SKM-1 treated with dmso at 0.1 percent for 144 hours (cell line): ENCODE measurements around the gene MON1A.
A peak's percentile ranks its signal among the peaks of the same experiment; 100 is the strongest.
"Not testable (repeated sequence)": the region's sequence is repeated elsewhere in the genome, so short reads cannot be mapped to it uniquely, and the experiment has no call there.

Source experiments
- DNase-seq: peaks from one replicate; lab custom pipeline; 2025; ENCODE audit not compliant: unreplicated experiment; lab: John Stamatoyannopoulos, UW

The MON1A gene

DNA sequence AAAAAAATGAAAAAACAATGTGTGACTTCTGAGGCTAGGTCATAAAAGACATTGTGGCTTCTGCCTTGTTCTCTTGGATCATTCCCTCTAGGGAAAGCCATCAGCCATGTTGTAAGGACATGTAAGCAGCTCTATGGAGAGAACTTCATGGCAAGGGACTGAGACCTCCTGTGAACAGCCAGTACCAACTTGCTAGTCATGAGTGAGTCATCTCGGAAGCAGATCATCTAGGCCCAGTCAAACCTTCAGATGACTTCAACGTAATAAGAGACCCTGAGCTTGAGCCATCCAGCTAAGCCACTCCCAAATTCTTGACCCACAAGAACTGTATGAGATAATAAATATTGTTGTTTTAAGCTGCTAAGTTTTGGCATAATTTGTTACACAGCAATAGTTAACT lies 4.9 kb downstream of the MON1A start:
- DNase-seq = no peak

GRCh38 chr3:49917806-49918590 lies 11.6 kb downstream of the MON1A start:
- DNase-seq = peak; percentile 44

GRCh38 chr3:49916686-49917085 lies 12.9 kb downstream of the MON1A start:
- DNase-seq = peak; percentile 34

- no peak for DNase-seq
Measured at GRCh38 chr3:49914906-49915305, 14.7 kb downstream of the MON1A start.

GRCh38 chr3:49912881-49913281 lies 16.7 kb downstream of the MON1A start:
- no peak for DNase-seq

DNA sequence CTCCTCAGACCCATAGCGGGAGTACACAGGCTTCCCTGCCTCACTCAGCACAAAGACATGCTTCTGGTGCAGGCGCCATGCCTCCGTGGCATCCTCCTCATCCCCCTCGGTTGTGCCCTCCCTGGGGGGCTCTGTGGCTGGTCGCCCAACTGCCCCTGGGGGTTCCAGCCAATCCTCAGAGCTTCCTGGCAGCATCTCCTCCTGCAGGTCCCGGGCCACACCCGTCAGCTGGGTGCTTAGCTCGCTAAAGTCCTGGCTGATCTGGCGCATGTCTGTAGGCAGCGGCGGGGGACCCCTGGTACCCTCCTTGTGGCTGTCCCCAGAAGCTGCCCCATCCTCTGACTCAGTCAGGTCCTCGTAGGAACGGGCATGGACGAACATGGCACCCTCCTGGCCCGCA lies 18.0 kb downstream of the MON1A start:
- no peak for DNase-seq

- DNase-seq = no peak
Measured at GRCh38 chr3:49911124-49911420, 18.5 kb downstream of the MON1A start.

DNA sequence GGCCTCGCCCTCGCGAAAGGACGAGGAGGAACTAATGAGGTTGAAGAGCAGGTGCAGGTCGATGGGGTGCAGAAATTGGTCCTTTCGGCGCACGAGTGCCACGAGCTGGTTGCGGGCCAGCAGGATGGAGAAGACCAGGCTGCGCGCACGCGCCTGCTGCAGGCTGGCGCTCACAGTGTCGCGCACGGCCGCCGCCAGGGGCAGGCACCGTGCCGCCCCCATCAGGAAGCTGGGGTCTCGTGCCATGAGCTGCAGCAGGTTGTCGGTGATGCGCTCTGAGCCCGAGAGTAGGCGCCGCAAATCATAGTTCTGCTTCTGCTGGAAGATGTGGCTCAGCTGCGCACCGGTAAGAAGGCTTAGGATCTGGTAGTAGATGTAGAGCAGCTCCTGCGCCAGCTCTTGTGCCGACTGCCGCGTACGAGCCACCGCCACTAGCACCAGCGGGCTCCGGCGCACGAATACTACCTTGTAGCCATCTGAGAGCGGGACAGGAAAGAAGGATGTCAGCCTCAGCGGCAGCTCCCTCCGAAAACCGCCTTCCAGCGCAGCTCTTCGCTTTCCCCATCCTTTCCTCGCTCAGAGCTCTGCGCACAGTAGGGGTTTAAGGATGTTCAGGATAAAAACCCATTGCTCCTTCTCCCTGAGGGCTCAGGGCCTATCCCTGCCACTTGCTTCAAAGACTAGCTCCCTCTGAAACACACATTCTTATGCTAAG lies 19.0 kb downstream of the MON1A start:
- no peak for DNase-seq

DNA sequence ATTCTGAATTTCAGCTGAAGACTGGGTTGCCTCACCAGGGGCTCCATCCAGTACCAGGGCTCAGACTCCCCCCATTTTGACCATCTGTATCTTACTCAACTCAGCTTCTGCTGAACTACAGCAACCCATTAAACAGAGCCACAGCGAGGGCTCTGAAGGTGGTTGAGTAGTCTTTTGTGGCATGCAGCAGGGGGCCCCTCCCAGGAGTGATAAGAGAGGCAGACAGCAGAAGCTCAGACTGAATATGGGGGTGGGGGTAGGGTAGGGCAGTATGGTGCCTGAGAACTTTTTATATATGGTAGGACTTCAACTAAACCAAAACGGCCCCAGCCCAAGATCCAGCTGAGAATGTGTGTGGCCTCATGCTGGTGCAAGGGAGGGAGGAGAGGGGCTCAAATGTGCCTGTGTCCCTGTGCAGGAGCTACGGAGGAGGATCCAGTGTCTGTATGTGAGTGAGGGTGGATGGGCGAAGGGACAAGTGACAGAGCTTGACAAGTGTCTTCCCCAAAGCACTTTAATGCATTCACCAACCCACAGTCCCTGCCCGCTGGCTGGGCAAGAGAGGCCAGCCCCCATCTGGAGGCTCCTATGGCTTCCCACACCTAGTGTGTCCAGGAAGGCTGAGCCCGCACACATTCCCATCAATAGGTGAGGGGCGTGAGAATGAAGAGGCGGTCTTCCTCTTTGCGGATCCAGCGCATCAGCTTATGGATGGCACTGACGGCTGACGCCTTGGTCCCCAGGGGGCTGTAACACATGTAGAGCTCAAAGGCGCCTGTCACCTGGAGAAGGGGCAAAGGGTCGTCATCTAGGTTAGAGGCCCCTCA lies 21.0 kb downstream of the MON1A start:
- no peak for DNase-seq

DNA sequence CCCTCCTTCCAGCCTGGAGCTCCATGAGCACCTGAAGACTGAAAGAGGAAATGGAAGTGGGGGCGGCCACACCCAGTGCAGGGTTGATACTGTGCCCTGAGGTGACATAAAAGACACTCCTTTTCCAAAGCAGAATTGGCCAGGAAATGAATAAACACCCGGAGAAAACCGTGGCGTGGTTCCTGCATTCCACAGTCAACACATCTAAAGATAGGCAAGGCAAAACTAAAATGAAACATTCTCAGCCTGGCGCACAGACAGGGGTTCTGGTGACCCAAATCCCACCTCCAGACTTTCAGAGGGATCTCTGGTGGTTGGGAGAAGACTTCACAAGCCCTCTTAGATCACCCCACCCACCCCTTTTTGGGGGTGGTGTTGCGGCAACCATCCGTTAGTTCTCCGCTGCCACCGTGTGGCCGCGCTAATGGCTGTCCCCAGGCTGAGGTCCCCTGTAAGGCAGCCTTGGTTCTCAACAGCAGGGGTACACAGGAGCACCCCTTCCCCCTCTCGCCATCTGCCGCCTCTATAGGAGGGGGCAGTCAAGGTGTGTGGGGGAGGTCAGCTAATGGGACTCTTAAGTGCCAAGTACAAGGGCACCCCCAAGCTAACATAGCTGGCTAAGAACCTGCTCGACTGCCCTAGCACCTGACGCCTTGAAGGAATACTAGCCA lies 23.4 kb downstream of the MON1A start:
- peak; percentile 36 for DNase-seq

DNA sequence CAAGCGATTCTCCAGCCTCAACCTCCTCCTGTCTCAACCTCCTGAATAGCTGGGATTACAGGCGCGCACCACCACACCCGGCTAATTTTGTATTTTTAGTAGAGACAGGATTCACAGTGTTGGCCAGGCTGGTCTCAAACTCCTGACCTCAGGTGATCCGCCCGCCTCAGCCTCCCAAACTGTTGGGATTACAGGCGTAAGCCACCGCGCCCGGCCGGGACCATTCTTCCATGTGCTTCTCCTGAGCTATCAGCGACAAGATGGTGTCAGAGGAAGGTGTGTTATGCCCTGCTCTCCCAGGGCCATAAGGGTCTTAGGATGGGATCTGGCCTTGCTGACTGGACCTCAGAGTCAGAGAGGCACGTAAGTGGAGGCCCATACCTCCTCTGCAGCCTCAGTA lies 25.2 kb downstream of the MON1A start:
- DNase-seq = not testable (repeated sequence)

DNA sequence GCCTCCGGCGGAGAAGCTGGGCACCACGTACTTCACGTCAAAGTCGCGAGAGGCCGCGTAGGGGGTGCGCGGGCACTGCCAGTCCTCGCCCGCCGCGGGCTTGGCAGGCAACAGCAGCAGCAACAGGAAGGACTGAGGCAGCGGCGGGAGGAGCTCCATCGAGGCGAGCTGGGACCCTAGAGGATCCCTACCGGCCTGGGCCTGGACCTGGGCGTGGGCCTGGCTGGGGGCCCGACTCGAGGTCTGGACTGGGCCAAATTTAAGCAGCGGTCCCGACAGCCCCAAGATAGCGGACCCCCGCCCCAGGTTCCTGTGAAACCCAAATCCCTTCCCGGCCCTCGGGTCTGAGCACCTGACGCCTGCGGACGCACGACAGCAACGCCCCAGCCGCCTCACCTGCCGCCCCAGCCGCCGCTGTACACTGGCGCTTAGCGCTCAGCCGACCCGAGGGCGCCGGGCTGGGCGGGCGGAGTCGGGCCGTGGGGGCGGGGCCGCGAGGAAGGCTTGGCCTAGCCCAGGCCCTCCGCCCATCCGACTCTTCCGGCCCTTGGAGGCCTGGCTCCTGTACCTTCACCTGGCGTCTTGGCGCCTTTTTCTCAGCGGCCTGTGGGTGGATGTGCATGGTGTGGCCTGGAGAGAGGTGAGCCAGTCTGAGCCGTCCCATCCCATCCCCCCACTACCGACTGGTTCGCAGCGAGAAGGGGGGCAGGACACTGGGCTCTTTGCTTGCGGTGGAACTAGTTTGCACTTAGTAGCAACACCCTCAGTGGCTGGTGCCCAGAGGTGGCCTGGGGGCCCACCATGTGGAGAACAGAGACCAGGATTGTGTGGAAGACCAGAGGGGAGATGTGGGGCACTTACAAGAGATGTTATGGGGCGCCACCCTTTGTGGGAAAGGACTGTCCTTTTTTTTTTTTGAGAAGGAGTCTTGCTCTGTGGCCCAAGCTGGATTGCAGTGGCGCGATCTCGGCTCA lies 25.9 kb downstream of the MON1A start, which contains the start of gene MST1R:
Gene MST1R, minus strand, starts transcription at position 423 of the 974 bp plus-strand sequence. Its CDS starts 264 bp downstream, at position 159.
- no peak for DNase-seq

DNA sequence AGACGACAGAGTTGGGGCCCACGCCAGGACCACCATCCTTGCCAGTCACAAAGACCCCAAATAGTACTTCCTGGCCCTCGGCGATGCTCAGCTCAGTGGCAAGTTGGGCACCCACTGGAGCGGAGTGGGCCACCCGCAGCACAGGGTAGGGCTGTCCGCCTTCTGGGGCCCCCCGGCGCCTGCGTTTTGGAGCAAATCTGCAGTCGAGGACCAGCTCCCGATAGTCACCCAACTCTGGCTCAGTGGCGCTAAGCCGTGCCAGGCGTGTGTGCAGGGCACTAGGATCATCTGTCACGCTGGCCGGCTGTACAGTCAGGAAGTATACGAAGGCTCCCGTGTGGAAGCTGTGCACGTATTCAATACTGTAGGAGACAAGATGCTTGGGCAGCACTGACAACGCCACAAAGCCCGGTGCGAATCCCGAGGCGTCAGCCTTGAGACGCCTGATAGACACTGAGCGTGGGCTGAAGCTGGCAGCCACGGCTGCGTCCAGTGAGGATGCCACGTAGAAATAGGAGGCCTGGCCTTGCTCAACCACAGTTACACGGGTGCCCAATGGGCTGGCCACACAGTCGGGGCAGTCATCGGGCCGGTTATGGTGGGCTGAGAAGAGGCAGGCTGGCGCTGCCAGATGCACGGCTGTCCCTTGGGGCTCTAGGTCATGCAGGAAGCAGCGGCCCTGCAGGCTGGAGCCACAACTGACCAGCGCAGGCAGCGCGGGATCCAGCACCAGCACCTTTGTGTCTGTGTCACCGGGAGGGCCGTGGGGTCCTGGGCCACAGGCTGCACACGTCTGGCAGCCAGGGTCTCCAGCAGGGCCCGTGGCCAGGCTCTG lies 26.9 kb downstream of the MON1A start:
- DNase-seq = no peak

- no peak for DNase-seq
Measured at GRCh38 chr3:49901366-49902339, 28.0 kb downstream of the MON1A start.

DNA sequence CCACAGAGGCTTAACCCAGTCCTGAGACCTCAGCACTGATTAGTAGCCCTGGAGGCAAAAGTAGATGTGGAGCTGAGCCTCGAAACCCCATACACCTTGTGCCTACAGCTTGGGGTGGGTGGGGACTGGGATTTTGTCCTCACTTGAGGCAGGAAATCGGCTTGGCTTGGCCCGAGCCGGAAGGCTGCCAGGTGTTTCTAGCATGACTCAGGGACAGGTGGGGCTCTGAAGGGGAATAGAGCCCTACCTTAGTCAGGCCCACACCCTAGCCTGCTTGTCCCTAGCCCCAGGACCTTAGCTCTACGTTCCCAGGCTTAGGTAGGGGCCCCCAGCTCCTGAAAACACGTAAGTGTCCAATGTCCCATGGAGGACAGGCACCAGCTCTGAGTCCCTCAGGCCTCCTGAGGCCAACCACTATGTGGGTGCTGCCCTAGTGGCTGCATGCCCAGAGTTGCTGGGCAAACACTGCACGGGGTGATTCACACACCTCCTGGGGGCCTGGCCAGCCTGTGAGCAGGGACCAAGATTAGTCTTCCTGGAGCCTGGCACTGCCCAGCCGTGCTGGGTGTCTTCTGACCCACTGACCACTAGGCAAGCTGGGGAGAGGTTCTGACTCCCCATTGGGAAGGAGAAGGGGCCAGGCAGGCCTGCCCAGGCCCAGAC lies 29.0 kb downstream of the MON1A start:
- DNase-seq = no peak

DNA sequence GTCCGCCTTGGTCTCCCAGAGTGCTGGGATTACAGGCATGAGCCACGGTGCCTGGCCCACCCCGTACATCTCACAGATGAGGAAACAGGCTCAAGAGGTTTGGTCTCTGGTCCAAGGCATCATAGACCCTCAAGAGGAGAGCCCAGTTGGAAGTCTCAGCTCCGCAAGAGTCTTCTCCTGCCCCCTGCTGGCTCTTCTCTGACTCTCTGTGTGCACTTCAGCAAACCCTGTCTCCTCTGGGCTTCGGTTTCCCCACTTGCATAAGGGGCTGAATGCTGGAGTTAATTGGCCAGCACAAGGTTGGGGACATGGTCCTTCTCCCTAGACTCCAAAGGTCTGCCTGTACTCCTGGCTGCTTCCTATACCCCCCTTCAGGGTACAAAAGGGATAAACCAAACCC lies 29.8 kb downstream of the MON1A start:
- peak; percentile 11 for DNase-seq

DNA sequence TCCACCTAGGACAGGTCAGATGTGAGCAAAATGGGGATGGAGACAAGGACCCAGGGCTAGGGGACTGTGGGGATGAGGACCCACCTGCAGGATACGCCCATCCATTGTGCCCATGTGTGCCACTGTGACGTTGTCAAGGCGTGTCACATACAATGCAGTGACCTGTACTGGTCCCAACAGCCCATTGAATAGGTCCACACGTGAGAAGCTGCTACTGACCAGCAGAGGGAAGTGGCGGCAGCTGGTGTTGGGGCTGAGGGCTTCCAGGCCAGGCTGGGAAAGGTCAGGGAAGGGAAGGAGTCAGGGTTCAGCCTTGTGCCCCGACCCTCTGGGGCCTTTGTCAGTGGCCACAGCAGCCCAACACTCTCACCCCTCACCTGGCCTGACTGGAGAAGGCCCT lies 30.6 kb downstream of the MON1A start:
- DNase-seq = no peak
